ENCODE data around the gene CHD9NB.
"Not testable (repeated sequence)": the region's sequence is repeated elsewhere in the genome, so short reads cannot be mapped to it uniquely, and the experiment has no call there.

The CHD9NB gene

GRCh38 chr16:53083119-53083518, 30.4 kb upstream of the CHD9NB start:
- DNase-seq: no peak

- no peak for DNase-seq
Measured at GRCh38 chr16:53082509-53082908, 29.8 kb upstream of the CHD9NB start.

- DNase-seq: no peak
Measured at GRCh38 chr16:53081686-53082407, 29.1 kb upstream of the CHD9NB start.

DNA sequence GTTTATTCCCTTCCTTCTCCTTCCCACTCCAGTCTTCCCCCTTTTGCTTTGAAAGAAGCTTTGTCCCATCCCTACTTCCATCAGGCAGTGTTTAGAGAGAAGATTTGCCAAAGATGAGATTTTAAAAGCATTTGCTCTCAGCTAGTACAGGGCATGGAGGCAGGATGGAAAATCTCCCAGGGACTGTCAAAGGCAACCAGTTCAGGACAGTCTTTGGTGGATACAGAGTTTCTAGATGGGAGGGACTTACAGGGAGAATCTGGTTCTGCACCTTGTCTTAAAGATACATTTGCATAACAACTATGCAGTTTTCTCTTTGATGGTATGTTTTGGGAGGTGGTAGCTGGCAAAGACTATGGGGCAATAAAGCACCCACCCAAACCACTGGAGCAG, 28.3 kb upstream of the CHD9NB start:
- no peak for DNase-seq

GRCh38 chr16:53080345-53081031, 27.8 kb upstream of the CHD9NB start:
- peak; percentile 33 for DNase-seq

DNA sequence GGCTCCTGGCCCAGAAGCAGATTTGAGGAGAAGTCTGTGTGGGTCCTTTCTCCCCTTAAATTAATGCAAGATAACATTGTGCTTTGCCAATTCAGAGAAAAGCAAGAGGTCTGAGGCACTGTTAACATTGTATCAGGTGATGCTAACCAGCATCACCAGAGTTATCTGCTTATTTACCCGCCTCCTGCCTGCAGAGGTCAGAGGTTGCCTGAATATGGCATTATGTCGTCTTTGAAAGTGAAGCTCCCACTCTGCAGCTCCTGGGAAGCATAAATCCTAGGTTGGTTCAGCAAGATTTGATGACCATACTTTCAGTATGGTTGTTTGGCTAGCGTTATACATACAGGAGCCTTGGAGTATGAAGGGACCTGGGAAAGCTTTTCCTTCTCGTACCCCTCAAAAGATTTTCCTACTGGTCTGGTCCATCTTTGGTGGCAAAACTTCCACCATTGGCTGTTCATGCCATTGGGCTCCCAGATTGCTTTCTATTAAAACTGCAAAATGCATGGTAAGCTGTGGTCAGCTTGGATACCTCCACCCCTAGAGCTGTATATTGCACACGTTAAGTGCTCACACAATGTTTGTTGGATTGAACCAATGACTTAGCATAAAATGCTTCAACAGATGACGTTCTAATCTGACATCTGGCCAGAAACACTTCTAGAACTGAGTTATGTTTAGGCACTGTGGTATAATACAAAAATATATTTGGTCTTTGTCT, 26.2 kb upstream of the CHD9NB start:
- DNase-seq: no peak

DNA sequence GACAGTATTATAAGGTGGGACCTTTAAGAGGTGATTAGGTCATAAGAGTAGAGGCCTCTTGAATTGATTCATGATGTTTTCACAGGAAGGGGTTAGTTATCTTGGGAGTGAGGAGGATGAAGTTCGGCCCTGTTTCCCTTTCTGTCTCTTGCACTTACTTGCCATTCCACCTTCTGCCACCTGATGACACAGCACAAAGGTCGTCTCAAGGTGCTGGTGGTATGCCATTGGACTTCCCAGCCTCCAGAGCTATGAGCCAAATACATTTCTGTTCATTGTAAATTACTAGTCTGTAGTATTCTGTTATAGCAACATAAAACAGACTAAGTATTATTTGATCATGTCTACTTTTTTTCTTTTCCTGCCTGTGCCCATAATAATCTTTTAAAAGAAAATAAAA, 25.6 kb upstream of the CHD9NB start:
- no peak for DNase-seq

DNA sequence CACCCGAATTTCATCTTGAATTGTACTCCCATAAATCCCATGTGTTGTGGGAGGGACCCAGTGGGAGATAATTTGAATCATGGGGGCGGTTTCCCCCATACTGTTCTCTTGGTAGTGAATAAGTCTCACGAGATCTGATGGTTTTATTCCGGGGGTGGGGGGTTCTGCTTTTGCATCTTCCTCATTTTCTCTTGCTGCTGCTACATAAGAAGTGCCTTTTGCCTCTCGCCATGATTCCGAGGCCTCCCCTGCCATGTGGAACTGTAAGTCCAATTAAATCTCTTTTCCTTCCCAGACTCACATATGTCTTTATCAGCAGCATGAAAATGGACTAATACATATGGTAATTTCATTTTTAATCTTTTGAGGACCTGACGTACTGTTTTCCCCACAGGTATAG, 22.8 kb upstream of the CHD9NB start:
- DNase-seq: not testable (repeated sequence)

GRCh38 chr16:53074296-53074695, 21.6 kb upstream of the CHD9NB start:
- not testable (repeated sequence) for DNase-seq

DNA sequence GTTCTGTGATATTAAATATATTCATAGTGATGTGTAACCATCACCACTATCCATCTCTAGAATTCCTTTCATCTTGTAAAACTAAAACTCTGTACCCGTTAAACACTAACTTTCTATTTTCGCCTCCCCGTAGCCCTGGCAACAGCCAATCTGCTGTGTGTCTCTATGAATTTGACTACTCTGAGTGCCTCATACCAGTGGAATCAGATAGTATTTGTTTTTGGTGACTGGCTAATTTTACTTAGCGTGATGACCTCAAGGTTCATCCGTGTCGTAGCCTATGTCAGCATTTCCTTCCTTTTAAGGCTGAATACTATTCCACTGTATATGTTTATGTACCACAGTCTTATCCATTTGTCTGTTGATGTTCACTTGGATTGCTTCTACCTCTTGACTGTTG, 20.3 kb upstream of the CHD9NB start:
- no peak for DNase-seq

DNA sequence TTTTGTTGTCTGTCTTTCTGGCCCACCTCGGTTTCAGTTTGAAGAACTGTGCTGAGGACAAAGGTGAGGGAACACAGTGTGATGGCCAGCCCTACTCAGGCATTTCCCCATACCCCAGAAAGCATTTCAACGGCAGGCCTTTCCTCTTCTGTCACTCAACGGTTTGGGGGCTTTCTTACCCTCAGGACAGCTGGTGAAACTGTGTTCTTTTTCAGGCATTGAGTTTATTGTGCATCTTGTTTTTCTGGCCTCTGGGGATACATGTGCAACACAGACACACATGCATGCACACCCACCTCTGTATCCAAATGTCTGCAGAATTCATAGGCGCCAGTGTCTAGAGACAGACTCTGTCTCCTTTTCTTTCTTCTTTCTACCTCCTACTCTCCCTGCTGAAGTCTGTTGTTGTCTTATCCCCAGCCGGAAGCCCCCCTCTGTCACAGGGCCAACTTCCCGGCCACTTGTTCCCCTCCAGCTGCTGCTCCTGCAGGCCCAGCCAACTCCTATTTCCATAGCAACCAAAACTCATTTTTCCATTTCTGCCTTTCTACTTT, 19.1 kb upstream of the CHD9NB start:
- no peak for DNase-seq

DNA sequence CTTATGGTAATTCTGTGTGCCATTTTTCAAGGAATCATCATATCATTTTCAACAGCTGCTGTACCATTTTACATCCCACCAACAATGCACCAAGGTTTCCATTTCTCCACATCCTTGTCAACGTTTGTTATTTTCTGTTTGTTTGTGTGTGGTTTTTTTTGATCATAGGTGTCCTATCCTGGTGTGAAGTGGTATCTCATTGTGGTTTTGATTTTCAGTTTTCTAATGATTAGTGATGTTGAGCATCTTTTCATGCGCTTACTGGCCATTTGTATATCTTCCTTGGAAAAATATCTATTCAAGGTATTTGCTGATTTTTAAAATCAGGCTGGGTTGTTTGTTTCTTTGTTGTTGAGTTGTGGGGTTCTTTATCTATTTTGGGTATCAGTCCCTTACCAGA, 17.1 kb upstream of the CHD9NB start:
- DNase-seq: no peak

- no peak for DNase-seq
Measured at GRCh38 chr16:53068423-53068833, 15.7 kb upstream of the CHD9NB start.

GRCh38 chr16:53067675-53068074, 15.0 kb upstream of the CHD9NB start:
- DNase-seq: no peak

DNA sequence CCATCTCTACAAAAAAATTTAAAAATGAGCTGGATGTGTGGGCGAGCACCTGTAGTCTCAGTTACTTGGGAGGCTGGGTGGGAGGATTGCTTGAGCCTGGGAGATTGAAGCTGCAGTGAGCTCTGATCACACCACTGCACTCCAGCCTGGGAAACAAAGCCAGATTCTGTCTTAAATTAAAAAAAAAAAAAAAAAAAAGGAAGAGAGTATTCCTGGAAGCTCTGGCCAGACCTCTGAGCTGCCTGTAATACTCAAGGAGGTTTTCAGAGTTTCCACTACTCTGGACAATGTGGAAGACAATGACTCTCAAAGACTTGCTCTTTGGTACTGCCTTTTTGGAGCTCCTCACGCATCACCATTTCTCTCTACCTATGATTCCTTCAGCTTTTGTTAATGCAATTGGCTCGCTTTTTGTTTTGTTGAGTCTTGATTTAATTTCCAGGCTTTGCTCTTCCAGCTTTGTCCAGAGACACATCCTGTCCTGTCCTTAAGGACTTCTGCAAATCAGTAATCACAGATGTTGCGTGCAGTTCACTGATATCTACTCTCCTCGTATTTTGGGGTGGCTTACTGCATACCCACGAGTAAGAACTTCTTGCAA, 12.9 kb upstream of the CHD9NB start:
- DNase-seq: no peak

- DNase-seq: no peak
Measured at GRCh38 chr16:53064081-53064578, 11.4 kb upstream of the CHD9NB start.

- no peak for DNase-seq
Measured at GRCh38 chr16:53061701-53062159, 9.0 kb upstream of the CHD9NB start.

DNA sequence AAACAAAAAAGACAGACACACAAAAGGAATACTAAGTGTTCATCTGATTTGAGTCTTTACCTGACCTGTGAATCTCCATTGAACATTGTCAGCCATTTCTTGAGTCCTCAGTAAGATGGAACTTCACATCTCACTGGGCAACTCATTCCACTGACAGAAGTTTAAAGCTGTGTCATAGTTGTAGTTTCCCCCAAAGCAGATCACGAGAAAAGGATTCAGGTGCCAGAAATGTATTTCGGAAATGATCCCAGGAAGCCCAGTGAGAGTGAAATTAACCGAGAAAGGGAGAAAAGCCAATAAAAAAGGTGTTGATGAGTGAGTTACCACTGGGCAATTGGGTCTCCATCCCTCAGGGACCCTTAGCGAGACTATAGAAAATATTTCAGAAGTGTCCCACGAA, 8.6 kb upstream of the CHD9NB start:
- DNase-seq: no peak

DNA sequence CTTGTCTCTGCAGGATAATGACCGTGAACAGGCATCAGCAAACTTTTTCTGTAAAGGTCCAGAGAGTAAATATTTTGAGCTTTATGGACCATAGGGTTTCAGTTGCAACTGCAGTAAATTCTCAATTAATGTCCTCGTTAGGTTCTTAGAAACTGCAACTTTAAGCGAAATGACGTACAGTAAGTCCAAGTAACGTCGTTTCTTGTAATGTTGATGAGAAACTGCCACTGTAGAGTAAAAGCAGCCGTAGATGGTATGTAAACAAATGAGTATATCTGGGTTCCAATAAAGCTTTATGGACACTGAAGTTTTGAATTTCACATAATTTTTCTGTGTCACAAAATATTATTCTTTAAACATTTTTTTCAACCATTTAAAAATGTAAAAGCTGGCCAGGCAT, 7.0 kb upstream of the CHD9NB start:
- no peak for DNase-seq

- DNase-seq: no peak
Measured at GRCh38 chr16:53058882-53059281, 6.2 kb upstream of the CHD9NB start.

DNA sequence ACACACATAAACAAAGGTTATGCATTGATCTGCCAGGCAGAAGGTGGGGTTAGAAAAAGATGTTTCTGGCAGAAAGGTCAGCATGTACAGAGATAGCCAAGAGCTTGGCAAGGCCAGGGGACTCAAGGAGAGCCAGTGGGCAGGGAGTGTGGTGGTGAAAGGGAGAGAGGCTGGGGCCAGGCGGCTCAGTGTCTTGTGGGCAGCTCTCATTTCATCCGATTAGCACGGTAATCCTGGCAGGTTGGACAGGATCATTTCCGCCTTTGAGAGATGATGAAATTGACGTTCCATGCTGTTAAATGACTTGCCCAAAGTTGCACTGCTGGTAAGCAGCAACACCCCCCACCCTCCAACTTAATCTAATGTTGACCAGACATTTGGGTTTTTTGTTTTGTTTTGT, 5.7 kb upstream of the CHD9NB start:
- no peak for DNase-seq

- no peak for DNase-seq
Measured at GRCh38 chr16:53057658-53058057, 5.0 kb upstream of the CHD9NB start.

DNA sequence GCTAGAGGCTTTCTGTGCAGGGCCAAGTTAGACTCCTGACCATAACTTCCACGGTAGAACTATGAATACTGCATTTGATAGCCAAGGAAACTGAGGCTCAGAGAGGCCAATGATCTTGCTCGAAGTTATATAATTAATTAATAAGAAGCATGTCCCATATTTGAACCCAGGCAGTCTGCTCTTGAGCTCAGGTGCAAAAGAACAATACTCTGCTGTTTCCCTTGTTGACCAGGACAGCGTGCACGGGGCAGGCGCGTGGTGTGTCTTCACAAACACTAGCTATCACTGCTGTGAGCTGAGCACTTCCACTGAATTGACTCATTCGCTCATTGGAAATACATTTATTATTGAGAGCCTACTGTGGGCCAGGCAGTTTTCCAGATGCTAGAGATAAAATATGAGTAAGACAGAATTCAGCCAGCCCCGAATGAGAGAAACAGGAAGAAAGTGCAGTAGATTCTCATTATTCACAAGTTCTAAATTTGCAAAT, 3.7 kb upstream of the CHD9NB start:
- no peak for DNase-seq

All from GOT3 (cell line).